Measurements from ENCODE around the gene ARL16. TPM values are rescaled to one million over a fixed set of nuclear protein-coding genes. Genes with fewer than 3 reads are reported as not detected.

ARL16 gene
- total and polyA plus RNA-seq, 2 donors, result 19.7 to 47.0 TPM

DNA sequence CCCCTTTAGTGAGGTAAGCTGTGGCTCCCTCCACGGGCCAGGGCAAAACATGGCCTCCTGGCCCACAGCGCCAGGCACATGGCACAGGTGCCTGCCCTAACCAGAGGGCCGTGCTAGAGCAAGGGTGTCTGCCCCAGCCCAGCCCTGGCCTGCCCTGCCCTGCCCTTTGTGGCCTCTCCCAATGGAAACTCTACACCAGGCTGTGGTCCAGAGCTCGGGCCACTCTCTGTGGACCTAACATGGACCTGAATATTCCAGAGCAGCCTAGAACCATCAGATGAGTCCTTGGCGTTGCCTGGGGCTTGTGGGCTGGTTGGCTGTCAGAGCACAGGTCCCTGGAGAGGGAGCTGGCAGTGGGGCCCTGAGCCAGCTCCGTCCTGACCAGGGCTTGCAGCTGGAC is 11.6 kb upstream of the ARL16 start:
- Histone ChIP-seq H3K27ac (ENCODE audit: low read depth) (no peak overlapping the region), H3K36me3 (ENCODE audit: insufficient read depth) (peaks cover 15% of the 10 kb centered on the region), H3K4me1 (ENCODE audit: insufficient read depth) (no peaks in the 10 kb centered on the region), H3K4me3 (ENCODE audit: low read depth, low read length) (no peak overlapping the region)
- WGBS, result 90% methylated on average over 6 of the region's 6 CpGs
- no peak for DNase-seq (ENCODE audit: extremely low spot score)

DNA sequence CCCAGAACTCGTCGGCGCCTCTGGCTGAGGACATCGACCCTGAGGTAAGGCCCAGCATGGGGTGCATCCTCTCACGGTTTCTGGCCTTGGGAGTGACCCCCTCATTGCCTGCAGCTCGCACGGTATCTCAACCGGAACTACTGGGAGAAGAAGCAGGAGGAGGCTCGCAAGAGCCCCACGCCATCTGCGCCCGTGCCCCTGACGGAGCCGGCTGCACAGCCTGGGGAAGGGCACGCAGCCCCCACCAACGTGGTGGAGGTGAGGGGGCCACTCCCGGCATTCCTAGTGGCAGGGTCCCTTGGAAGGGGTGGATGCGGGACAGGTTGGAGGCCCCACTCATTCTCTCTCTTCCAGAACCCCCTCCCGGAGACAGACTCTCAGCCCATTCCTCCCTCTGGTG is 11.2 kb upstream of the ARL16 start:
- H3K4me3 ChIP-seq (ENCODE audit: low read depth, low read length), result no peak overlapping the region
- DNase-seq (ENCODE audit: extremely low spot score), result no peak
- H3K36me3 ChIP-seq (ENCODE audit: insufficient read depth), result peaks cover 15% of the 10 kb centered on the region
- 94% methylated on average over 19 of the region's 19 CpGs for WGBS
- H3K4me1 ChIP-seq (ENCODE audit: insufficient read depth), result no peaks in the 10 kb centered on the region
- no peak overlapping the region for H3K27ac ChIP-seq (ENCODE audit: low read depth)

GRCh38 chr17:81693509-81694210 is 10.1 kb upstream of the ARL16 start:
- H3K4me3 ChIP-seq (ENCODE audit: low read depth, low read length), result no peak overlapping the region
- H3K4me1 ChIP-seq (ENCODE audit: insufficient read depth), result no peaks in the 10 kb centered on the region
- peaks cover 15% of the 10 kb centered on the region for H3K36me3 ChIP-seq (ENCODE audit: insufficient read depth)
- H3K27ac ChIP-seq (ENCODE audit: low read depth), result no peak overlapping the region
- no peak for DNase-seq (ENCODE audit: extremely low spot score)
- WGBS, result 87% methylated on average over 35 of the region's 35 CpGs

GRCh38 chr17:81691608-81692007 is 8.0 kb upstream of the ARL16 start:
- no peak overlapping the region for H3K27ac ChIP-seq (ENCODE audit: low read depth)
- 97% methylated on average over 20 of the region's 20 CpGs for WGBS
- peaks cover 19% of the 10 kb centered on the region for H3K36me3 ChIP-seq (ENCODE audit: insufficient read depth)
- H3K4me1 ChIP-seq (ENCODE audit: insufficient read depth), result no peaks in the 10 kb centered on the region
- no peak for DNase-seq (ENCODE audit: extremely low spot score)
- H3K4me3 ChIP-seq (ENCODE audit: low read depth, low read length), result no peak overlapping the region

DNA sequence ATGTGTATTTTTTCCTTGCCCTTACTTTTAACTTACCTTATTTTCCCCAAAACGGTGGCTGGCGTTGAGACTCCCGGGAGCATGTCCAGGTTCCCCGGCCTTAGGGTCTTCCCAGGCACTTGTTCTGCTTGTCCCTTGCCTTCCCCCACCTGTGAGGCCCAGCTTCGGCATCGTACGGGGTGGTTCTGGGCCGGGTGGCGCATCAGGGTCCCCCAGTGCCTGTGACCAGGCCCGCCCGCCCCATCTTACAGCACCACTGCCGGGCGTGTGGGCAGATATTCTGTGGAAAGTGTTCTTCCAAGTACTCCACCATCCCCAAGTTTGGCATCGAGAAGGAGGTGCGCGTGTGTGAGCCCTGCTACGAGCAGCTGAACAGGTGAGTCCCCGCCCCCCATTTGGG is 7.6 kb upstream of the ARL16 start:
- H3K27ac ChIP-seq (ENCODE audit: low read depth), result no peak overlapping the region
- WGBS, result 91% methylated on average over 18 of the region's 18 CpGs
- H3K36me3 ChIP-seq (ENCODE audit: insufficient read depth), result peaks cover 18% of the 10 kb centered on the region
- no peaks in the 10 kb centered on the region for H3K4me1 ChIP-seq (ENCODE audit: insufficient read depth)
- no peak overlapping the region for H3K4me3 ChIP-seq (ENCODE audit: low read depth, low read length)
- no peak for DNase-seq (ENCODE audit: extremely low spot score)

- H3K4me1 ChIP-seq (ENCODE audit: insufficient read depth), result no peaks in the 10 kb centered on the region
- H3K36me3 ChIP-seq (ENCODE audit: insufficient read depth), result peaks cover 13% of the 10 kb centered on the region
- no peak for DNase-seq (ENCODE audit: extremely low spot score)
- no peak overlapping the region for H3K4me3 ChIP-seq (ENCODE audit: low read depth, low read length)
- 90% methylated on average over 17 of the region's 17 CpGs for WGBS
- H3K27ac ChIP-seq (ENCODE audit: low read depth), result no peak overlapping the region
Measured at GRCh38 chr17:81690549-81690948, 7.0 kb upstream of the ARL16 start.

DNA sequence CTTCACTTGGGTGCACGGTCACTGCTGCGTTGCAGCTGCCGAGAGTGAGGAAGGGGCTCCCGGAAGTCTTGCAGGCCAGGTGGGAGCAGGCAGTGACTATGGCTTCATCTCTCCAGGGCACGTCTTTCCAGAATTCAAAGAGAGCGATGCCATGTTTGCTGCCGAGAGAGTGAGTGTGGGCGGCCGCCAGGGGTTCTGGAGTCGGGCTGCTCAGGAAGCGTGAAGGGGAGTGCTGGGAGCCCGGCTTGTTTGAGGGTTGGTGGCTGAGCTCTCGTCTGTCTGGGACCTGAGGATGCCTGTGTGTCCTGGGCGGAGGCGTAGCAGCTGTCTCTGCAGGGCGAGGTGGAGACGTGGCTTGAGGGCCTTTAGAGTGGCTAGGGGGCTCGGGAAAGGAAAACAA is 6.5 kb upstream of the ARL16 start:
- WGBS, result 93% methylated on average over 18 of the region's 18 CpGs
- Histone ChIP-seq H3K27ac (ENCODE audit: low read depth) (no peak overlapping the region), H3K4me1 (ENCODE audit: insufficient read depth) (no peaks in the 10 kb centered on the region), H3K4me3 (ENCODE audit: low read depth, low read length) (no peak overlapping the region), H3K36me3 (ENCODE audit: insufficient read depth) (peaks cover 13% of the 10 kb centered on the region)
- DNase-seq (ENCODE audit: extremely low spot score), result no peak

DNA sequence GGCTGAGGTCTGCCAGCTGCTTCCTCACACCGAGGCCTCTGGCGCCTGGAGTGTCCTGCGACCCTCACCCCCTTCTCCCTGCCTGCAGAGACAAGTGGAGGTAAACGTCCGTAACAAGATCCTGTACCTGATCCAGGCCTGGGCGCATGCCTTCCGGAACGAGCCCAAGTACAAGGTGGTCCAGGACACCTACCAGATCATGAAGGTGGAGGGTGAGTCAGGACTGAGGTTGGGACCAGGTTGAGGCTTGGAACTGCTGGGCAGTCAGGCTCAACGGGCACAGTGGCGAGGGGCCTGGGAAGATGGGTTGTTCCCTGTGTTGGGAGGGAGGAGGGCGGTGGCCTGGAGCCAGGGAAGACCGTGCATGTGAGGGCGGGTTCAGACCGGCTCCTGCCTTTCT is 5.0 kb upstream of the ARL16 start:
- H3K36me3 ChIP-seq (ENCODE audit: insufficient read depth), result peaks cover 10% of the 10 kb centered on the region
- no peak overlapping the region for H3K4me3 ChIP-seq (ENCODE audit: low read depth, low read length)
- 89% methylated on average over 14 of the region's 14 CpGs for WGBS
- H3K4me1 ChIP-seq (ENCODE audit: insufficient read depth), result no peaks in the 10 kb centered on the region
- no peak overlapping the region for H3K27ac ChIP-seq (ENCODE audit: low read depth)
- no peak for DNase-seq (ENCODE audit: extremely low spot score)

DNA sequence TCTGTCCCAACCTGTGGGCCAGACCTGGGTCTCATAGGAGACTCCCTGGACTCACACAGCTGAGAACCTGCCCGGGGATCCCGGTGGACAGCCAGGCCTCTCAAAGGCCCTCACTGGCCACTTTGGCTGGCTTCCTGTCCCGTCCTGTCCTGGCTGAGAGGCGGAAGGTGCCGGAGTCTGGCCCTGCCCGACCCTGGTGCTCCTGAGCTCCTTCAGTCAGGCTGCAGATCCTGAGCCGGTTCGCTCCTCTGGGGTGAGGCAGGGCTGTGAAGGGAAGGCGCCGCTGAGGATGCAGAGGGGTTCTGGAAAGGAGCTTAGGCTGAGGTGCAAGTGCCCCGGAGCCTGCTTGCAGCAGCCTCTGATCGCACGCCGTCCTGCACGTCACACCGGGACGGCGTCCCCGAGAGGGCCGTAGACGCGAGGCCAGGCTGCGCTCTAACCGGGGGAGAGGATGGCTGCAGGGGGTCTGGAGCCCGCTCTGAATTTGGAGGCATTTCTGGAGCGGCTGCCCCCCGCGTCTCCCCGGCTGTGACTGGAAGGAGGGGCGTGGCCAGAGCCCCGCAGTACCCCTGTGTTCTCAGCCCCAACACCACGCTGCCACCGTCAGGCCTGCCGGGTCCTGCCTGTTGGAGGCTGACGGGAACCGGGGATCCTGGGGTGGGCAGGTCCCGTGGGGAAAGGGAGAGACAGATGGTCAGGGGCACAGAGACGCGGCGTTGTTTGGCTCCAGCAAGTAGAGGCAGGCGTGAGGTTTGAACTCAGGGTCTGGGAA is 4.4 kb upstream of the ARL16 start:
- H3K27ac ChIP-seq (ENCODE audit: low read depth), result no peak overlapping the region
- no peak overlapping the region for H3K4me3 ChIP-seq (ENCODE audit: low read depth, low read length)
- 92% methylated on average over 41 of the region's 41 CpGs for WGBS
- H3K36me3 ChIP-seq (ENCODE audit: insufficient read depth), result peaks cover 10% of the 10 kb centered on the region
- no peaks in the 10 kb centered on the region for H3K4me1 ChIP-seq (ENCODE audit: insufficient read depth)
- DNase-seq (ENCODE audit: extremely low spot score), result no peak

DNA sequence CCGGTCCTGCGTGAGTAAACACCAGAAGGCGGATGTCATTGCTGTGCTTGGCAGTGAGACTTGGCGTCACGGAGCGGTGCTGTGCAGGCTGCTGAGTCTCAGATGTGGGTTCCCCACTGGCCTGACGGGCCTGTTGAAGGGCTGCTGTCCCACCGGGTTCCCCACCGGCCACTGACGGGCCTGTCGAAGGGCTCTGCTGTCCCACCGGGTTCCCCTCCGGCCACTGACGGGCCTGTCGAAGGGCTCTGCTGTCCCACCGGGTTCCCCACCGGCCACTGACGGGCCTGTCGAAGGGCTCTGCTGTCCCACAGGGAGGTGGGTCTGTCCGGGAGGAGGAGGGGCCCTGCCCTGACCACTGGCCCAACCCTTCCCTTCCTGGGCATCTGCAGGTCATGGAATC is 3.0 kb upstream of the ARL16 start:
- H3K27ac ChIP-seq (ENCODE audit: low read depth), result no peak overlapping the region
- DNase-seq (ENCODE audit: extremely low spot score), result no peak
- H3K4me1 ChIP-seq (ENCODE audit: insufficient read depth), result no peaks in the 10 kb centered on the region
- 91% methylated on average over 20 of the region's 20 CpGs for WGBS
- peaks cover 9% of the 10 kb centered on the region for H3K36me3 ChIP-seq (ENCODE audit: insufficient read depth)
- H3K4me3 ChIP-seq (ENCODE audit: low read depth, low read length), result no peak overlapping the region

DNA sequence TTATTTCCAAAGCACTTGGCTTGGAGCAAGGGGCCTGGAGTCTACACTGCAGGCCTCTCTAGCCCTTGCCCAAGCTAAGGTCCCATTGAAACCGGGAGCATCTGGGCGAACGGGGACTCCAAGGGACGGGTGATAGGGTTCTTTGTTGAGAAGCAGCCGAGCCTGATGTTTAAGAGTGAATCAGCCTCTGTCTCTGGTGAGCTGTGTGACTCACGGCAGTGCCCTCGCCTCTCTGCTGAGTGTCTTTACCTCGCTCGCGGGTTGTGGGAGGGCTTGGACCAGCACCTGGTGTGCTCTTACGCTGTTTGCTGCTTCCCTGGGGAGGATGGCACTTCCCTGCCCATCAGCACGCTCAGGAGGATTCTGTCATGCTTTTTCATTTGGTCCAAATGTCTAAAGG is 1.5 kb upstream of the ARL16 start:
- peak overlapping the region; percentile 98 for H3K4me3 ChIP-seq (ENCODE audit: low read depth, low read length)
- H3K27ac ChIP-seq (ENCODE audit: low read depth), result no peak overlapping the region
- peaks cover 9% of the 10 kb centered on the region for H3K36me3 ChIP-seq (ENCODE audit: insufficient read depth)
- no peaks in the 10 kb centered on the region for H3K4me1 ChIP-seq (ENCODE audit: insufficient read depth)
- DNase-seq (ENCODE audit: extremely low spot score), result no peak
- WGBS, result 80% methylated on average over 12 of the region's 12 CpGs

- no peak for DNase-seq (ENCODE audit: extremely low spot score)
- 3% methylated on average over 16 of the region's 16 CpGs for WGBS
- H3K4me3 ChIP-seq (ENCODE audit: low read depth, low read length), result peak overlapping the region; percentile 98
- H3K36me3 ChIP-seq (ENCODE audit: insufficient read depth), result peaks cover 9% of the 10 kb centered on the region
- H3K4me1 ChIP-seq (ENCODE audit: insufficient read depth), result no peaks in the 10 kb centered on the region
- H3K27ac ChIP-seq (ENCODE audit: low read depth), result peak overlapping the region; percentile 31
Measured at GRCh38 chr17:81684442-81684911, 880 bp upstream of the ARL16 start.

DNA sequence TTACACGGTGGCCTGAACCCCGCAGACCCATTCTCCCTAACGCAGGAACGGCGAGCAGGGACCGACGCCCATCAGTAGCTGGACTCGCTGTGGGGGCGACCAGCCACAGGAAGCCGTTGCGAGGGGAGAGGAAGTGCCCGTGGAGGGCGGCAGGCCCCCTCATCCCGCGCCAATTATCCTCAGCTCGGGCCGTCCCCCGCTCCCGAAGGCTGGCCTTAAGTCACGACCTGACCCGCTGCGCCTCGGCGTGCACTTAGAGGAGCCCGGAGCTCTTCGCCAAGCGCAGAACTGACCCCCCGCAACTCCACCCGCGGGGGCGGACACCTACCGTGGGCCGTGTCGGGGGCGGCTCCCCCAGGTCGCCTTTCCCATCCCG is 401 bp downstream of the ARL16 start:
- H3K4me1 ChIP-seq (ENCODE audit: insufficient read depth), result no peaks in the 10 kb centered on the region
- H3K4me3 ChIP-seq (ENCODE audit: low read depth, low read length), result peak overlapping the region; percentile 85
- peaks cover 7% of the 10 kb centered on the region for H3K36me3 ChIP-seq (ENCODE audit: insufficient read depth)
- under 1% methylated on average over 37 of the region's 37 CpGs for WGBS
- DNase-seq (ENCODE audit: extremely low spot score), result no peak
- peak overlapping the region; percentile 3 for H3K27ac ChIP-seq (ENCODE audit: low read depth)

GRCh38 chr17:81682565-81683207 is 911 bp downstream of the ARL16 start:
- WGBS, result 30% methylated on average over 19 of the region's 19 CpGs
- H3K4me3 ChIP-seq (ENCODE audit: low read depth, low read length), result peak overlapping the region; percentile 85
- H3K36me3 ChIP-seq (ENCODE audit: insufficient read depth), result peaks cover 5% of the 10 kb centered on the region
- H3K4me1 ChIP-seq (ENCODE audit: insufficient read depth), result no peaks in the 10 kb centered on the region
- H3K27ac ChIP-seq (ENCODE audit: low read depth), result no peak overlapping the region
- DNase-seq (ENCODE audit: extremely low spot score), result no peak

Data from urinary bladder (tissue), 4 donors.